Measurements from ENCODE around the gene RNU2-1. TPM values are rescaled to one million over a fixed set of nuclear protein-coding genes. Genes with fewer than 3 reads are reported as not detected.
A peak's percentile ranks its signal among the peaks of the same experiment; 100 is the strongest.
"Not testable (repeated sequence)": the region's sequence is repeated elsewhere in the genome, so short reads cannot be mapped to it uniquely, and the experiment has no call there.

Gene RNU2-1
- polyA plus RNA-seq, 4 donors, result 0.96 to 2.3 (median 1.0) TPM; not detected in 1

DNA sequence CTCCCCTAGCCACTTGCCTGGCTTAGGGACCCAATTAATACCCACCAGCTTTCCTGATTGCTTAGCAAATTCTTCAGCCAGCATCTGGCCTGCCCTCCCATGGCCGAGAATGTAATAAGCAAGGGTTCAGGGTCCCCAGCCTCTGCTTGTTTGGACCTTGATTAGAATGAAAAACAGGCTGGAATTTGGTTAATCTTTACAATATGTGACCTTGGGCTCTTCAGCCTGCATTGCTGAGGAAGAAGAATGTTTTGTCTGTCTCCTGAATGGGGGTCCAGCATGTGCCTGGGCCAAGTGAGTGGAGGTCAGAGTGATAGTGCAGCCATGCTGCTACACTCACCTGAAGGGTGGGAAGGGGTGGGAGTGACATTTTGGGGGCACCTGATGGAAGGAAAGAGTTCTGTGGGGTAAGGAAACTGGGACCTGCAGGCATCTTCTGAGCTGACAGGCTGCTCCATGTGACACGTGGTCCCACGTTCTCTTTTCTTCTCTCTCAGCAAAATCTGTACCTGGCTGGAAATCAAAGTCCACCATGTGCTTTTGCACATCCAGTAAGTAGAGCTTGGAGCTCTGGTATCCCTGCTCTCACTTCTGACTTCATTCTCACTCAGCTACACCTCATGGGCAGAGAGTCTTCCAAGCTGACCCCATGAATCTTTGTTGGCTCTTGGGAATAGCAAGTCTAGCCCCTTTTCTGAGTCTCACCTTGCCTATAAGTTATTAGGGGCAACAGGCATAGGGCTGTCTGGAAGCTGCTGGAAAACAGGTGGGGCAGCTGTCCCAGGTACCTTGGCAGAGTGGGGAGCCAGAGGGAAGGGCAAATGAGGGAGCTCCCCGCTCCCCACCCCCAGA, 16.8 kb downstream of the RNU2-1 start:
- DNase-seq (ENCODE audit: low read depth in 4 of 4, low spot score in 2 of 4), result no peak

DNA sequence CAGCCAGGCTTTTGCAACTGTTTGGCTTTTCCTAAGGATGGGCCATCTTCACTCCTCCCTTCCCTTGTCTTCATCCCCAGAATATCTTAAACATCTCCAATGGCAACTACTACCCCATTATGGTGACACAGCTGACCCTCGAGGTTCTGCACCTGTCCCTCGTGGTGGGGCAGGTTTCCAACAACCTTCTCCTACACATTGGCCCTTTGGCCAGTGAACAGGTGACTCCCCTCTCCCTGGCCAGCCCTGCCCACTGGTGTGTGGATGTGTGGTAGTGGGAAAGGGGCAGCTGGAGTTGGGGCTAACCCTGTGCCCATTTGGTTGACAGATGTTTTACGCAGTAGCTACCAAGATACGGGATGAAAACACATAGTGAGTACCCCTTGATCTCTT, 17.4 kb downstream of the RNU2-1 start:
- no peak for DNase-seq (ENCODE audit: low read depth in 4 of 4, low spot score in 2 of 4)

DNA sequence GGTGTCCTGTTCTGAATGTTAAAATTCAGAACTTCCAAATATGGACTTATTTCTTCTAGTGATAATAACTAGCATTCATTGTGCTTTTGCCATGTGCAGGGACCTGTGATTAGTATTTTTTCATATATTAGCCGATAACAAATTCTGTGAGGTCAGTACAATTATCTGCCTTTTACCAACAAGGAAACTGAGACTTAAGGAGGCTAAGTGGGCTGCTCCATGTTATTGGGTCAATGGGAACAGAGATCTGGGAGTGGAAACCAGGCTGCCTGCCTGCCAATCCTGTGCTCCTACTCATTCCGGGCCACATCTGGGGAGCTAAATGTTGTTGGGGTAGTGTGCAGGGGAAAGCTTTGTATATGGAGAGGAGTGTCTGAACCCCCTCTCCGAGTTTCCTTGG, 18.4 kb downstream of the RNU2-1 start:
- no peak for DNase-seq (ENCODE audit: low read depth in 4 of 4, low spot score in 2 of 4)

DNA sequence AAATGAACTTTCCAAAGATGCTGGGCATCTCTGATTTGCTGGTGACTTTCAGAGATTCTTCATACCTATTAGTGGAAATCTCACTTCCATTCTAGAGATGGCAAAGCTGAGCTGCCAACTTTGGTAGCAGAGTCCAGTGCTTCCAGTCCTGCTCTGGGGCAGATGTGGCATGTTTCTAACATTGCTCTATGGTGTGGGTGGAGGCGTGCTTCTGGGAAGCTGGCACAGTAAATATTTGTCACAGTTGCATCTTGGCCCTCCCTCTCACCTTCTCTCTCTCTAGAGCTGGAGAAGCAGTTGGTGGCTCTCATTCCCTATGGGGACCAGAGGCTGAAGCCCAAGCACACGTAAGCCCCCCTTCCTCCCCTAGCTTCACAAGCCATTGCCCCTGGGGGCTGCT, 20.2 kb downstream of the RNU2-1 start:
- DNase-seq (ENCODE audit: low read depth in 4 of 4, low spot score in 2 of 4), result no peak

DNA sequence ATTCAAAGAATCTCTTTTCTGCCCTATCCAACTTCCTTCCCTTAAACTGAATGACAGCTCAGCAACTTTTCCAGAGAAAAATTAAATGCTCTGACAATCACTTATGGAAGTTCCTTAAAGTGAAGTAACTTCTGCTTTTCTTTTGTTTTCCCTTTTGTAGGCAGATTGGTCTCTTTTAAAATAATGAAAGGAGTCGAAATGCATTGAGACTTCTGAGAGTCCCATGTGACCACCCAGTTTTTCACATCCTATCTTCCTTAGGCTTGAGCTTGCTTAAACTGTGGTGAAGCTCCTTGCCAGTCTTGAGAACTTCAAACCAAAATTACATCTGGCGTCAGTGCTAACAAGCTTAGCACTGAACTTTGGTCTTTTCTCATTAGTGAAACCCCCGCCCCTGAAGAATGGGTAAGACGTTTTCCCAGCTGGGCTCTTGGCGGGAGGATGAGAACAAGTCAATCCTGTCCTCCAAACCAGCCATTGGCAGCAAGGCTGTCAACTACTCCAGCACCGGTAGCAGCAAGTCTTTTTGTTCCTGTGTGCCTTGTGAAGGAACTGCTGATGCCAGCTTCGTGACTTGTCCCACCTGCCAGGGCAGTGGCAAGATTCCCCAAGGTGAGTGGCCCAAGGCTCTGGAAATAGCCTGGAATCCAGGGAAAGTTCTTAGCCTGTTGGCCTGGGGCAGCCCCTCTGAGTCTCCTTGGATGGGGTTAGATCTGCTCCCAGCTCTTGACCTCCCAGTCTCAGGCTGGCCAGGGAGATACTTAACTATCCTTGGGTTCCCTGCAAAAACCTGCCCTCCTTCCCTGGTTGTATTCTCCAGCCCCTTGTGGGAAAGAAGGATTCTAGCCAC, 20.9 kb downstream of the RNU2-1 start:
- DNase-seq (ENCODE audit: low read depth in 4 of 4, low spot score in 2 of 4), result no peak

DNA sequence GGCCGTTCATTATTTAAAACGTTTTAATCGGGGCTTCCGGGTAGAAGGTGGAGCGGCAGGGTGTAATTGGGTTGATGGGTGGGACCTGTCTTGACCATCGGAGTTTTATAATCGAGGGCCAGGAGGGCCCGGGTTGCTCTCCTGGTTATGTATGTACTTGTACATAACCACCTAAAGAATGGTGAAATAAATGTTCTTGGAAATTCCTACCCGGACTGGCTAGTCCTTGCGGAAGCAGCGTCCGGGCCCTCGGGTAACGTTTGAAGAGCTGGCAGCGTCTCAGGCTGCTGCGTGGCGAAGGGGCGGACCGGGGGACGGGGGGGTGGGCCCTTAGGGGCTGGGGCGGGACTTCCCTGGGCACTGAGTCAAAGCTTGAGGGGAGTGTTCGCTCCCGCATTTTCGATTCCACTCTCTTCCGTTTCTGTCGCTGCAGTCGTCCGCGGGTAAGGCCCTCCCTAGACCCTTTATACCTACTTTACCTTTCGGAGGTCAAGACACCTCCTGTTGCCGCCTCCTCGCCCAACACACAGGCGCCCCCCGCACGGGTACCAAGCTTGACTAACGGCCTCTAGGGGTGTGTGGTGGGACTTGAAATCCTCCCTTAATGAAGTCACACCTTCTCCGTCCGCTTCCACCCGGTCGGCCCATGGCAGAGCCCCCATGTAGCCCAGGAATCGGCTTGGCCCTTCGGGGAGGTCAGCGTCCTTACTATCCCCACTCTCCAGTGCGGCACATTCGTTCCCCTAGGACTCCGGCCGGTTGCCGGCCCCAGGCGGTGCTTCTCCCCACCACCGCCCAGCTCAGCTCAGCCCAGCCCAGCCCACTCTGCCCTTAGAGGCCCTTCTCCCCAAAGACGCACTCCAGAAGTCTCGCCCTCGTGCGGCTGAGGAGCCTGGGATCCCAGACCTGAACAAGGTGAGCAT, 22.0 kb downstream of the RNU2-1 start, which contains the start of gene TMEM106A:
Gene TMEM106A (plus strand): TSS at position 396 of the 923 bp plus-strand sequence. CDS start 1,167 bp downstream, outside the sequence.
- peak; percentile 56 to 77 (median 62) for DNase-seq (ENCODE audit: low read depth in 4 of 4, low spot score in 2 of 4)

DNA sequence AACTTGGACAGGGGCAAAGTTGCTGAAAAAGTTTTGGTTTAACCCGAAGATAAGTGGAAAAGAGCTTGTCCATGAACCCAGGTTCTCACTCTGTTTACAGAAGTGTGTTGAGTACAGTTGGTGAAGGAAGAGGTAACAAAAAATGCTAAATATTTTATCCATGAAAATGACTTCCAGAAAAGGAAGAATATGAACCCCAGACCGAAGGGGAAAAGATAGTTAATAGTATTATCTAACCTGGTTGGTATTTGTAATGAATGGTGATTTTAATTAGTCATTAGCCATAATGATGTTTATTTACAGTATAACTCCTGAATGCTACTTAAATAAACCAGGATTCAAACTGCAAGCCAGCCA, 22.7 kb downstream of the RNU2-1 start:
- no peak for DNase-seq (ENCODE audit: low read depth in 4 of 4, low spot score in 2 of 4)

DNA sequence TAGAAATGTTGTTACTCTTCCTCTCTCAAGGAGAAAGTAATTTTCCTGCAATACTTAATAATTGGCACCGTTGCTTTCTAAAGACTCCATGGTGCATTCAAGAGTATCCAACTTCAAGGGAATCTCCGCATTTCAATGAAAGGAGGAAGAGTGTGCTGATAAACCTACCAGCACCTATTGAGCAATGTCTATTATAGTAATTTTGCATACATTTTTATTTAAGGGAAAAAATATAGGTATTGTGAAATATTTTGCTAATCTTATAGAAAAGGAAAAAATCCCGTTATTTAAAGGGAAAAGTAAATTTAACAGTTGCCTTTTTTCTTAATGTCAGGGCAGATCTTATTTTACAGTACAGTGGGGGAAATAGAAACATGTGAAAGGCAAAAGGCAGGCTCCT, 23.2 kb downstream of the RNU2-1 start:
- DNase-seq (ENCODE audit: low read depth in 4 of 4, low spot score in 2 of 4), result no peak

DNA sequence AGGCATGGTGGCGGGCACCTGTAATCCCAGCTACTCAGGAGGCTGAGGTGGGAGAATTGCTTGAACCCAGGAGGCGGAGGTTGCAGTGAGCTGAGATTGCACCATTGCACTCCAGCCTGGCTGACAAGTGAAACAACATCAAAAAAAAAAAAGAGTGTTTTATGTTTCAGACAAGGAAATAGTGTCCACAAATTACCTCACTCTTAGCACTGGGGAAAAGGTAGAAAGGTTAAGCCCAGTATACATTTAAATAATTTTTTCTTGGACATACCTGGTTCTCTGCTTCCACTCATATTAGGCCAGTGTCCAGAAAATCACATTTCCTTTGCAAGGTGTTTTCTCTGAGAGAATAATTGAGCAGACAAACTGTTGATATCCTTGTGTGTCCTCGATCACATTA, 30.8 kb downstream of the RNU2-1 start:
- DNase-seq (ENCODE audit: low read depth in 4 of 4, low spot score in 2 of 4), result not testable (repeated sequence)

DNA sequence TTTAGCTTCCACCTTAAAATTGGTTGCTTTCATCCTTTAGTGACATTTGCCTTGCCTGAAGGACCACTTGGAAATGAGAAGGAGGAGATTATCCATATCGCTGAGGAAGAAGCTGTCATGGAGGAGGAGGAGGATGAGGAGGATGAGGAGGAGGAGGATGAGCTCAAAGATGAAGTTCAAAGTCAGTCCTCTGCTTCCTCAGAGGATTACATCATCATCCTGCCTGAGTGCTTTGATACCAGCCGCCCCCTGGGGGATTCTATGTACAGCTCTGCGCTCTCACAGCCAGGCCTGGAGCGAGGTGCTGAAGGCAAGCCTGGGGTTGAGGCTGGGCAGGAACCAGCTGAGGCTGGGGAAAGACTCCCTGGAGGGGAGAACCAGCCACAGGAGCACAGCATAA, 33.6 kb downstream of the RNU2-1 start:
- DNase-seq (ENCODE audit: low read depth in 4 of 4, low spot score in 2 of 4), result no peak

DNA sequence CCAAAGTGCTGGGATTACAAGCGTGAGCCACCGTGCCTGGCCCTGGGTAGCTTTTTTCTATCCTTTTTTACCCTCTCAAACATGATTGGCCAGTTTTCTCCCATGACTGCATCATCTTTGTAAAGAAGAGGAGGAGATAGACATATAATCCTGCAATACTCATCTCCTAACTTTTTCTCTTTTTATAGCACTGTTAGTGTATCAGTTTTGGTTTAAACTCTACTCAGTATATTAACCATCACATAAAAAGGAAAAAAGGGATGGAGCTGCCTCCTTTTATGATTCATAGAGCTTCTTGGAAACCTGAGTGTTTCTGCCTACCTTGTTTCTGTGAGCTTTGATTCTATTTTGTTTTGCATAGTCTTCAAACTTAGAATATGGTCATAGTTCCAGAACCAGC, 34.1 kb downstream of the RNU2-1 start:
- no peak for DNase-seq (ENCODE audit: low read depth in 4 of 4, low spot score in 2 of 4)

DNA sequence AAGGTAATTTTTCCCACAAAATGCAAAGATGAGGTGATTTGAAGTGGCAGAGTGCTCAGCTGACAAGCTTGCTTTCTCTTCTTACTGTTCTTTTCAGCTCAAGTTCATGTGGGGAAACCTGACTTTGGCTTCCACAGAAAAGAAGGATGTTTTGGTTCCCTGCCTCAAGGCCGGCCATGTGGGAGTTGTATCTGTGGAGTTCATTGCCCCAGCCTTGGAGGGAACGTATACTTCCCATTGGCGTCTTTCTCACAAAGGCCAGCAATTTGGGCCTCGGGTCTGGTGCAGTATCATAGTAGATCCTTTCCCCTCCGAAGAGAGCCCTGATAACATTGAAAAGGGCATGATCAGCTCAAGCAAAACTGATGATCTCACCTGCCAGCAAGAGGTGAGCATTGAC, 40.5 kb downstream of the RNU2-1 start:
- DNase-seq (ENCODE audit: low read depth in 4 of 4, low spot score in 2 of 4), result no peak

DNA sequence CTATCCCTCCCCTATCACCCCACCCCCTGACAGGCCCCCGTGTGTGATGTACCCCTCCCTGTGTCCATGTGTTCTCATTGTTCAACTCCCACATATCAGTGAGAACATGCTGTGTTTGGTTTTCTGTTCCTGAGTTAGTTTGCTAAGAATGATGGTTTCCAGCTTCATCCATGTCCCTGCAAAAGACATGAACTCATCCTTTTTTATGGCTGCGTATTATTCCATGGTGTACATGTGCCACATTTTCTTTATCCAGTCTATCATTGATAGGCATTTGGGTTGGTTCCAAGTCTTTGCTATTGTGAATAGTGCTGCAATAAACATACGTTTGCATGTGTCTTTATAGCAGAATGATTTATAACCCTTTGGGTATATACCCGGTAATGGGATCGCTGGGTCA, 47.1 kb downstream of the RNU2-1 start:
- DNase-seq (ENCODE audit: low read depth in 4 of 4, low spot score in 2 of 4), result not testable (repeated sequence)

DNA sequence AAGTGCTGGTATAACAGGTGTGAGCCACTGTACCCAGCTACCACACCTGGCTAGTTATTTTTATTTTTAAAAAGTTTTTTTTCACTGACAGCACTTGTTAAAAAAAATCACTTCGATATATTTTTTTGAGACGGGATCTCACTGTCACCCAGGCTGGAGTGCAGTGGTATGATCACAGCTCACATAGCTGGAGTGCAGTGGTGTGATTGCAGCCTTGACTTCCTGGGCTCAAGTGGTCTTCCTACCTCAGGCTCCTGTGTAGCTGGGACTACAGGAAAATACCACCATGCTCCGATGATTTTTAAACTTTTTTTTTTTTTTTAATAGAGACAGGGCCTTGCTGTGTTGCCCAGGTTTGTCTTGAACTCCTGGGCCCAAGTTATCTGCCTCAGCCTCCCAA, 49.9 kb downstream of the RNU2-1 start:
- no peak for DNase-seq (ENCODE audit: low read depth in 4 of 4, low spot score in 2 of 4)

Other genes with a start within 250 kb of the RNU2-1 start
- 1,000 to 10,000 TPM; 1,262 to 1,711 (median 1,450) TPM for gene RPL27, start 235.6 kb downstream of the RNU2-1 start, polyA plus RNA-seq (ENCODE audit: insufficient read length in 4 of 4)
- gene IFI35, start 227.2 kb downstream of the RNU2-1 start, polyA plus RNA-seq (ENCODE audit: insufficient read length in 4 of 4), result 10 to 100 TPM in 3 of 4 donors, 1 to 10 TPM in 1; 9.9 to 12.5 (median 11.3) TPM
- 100 to 1,000 TPM; 115 to 133 (median 123) TPM for gene VAT1, start 211.6 kb downstream of the RNU2-1 start, polyA plus RNA-seq (ENCODE audit: insufficient read length in 4 of 4)
- gene RND2, start 208.7 kb downstream of the RNU2-1 start, polyA plus RNA-seq (ENCODE audit: insufficient read length in 4 of 4), result 1 to 10 TPM; 2.7 to 3.8 (median 3.5) TPM
- 10 to 100 TPM; 15.0 to 18.5 (median 17.3) TPM for gene BRCA1, start 108.6 kb downstream of the RNU2-1 start, polyA plus RNA-seq (ENCODE audit: insufficient read length in 4 of 4)
- gene NBR1, start 62.8 kb downstream of the RNU2-1 start, polyA plus RNA-seq (ENCODE audit: insufficient read length in 4 of 4), result 100 to 1,000 TPM; 106 to 132 (median 114) TPM
- 10 to 100 TPM; 10.3 to 26.2 (median 19.2) TPM for gene TMEM106A, start 22.1 kb downstream of the RNU2-1 start, polyA plus RNA-seq (ENCODE audit: insufficient read length in 4 of 4)
- gene CCDC200, start 5.4 kb downstream of the RNU2-1 start, polyA plus RNA-seq (ENCODE audit: insufficient read length in 4 of 4), result 10 to 100 TPM in 2 of 4 donors, 1 to 10 TPM in 2; 6.4 to 35.6 (median 14.7) TPM
- gene ARL4D, start 165.0 kb upstream of the RNU2-1 start, polyA plus RNA-seq (ENCODE audit: insufficient read length in 4 of 4), result 10 to 100 TPM in 3 of 4 donors, 1 to 10 TPM in 1; 8.1 to 13.4 (median 10.6) TPM
- gene DHX8, start 250.0 kb upstream of the RNU2-1 start, polyA plus RNA-seq (ENCODE audit: insufficient read length in 4 of 4), result 10 to 100 TPM; 39.7 to 49.0 (median 41.5) TPM

Measured in left renal cortex interstitium (tissue), 4 donors.